GM19328 (cell line): ENCODE data around the gene GPR37.
A peak's percentile ranks its signal among the peaks of the same experiment; 100 is the strongest.

Experiments used
- ATAC-seq: cut with Tn5 transposase; IDR thresholded peaks from one replicate; pipeline ENCODE4 v1.9.1; 2021; ENCODE audit warnings: mild to moderate bottlenecking, moderate library complexity; ENCODE audit not compliant: unreplicated experiment

GPR37 gene

GRCh38 chr7:124765401-124766352 is at the start of gene GPR37:
Gene GPR37 (minus strand): TSS chr7:124765792. CDS start chr7:124764976, 816 bp downstream.
- ATAC-seq: peak; percentile 63

GRCh38 chr7:124813994-124814798 is 48.6 kb upstream of the GPR37 start:
- no peak for ATAC-seq

GRCh38 chr7:124812764-124813163 is 47.2 kb upstream of the GPR37 start:
- ATAC-seq: no peak

GRCh38 chr7:124811341-124811740 is 45.7 kb upstream of the GPR37 start:
- no peak for ATAC-seq

GRCh38 chr7:124810605-124811004 is 45.0 kb upstream of the GPR37 start:
- no peak for ATAC-seq

GRCh38 chr7:124808206-124808605 is 42.6 kb upstream of the GPR37 start:
- no peak for ATAC-seq

- no peak for ATAC-seq
Observed at GRCh38 chr7:124801330-124801895, 35.8 kb upstream of the GPR37 start.

GRCh38 chr7:124800386-124800785 is 34.8 kb upstream of the GPR37 start:
- ATAC-seq: no peak

- ATAC-seq: no peak
Observed at GRCh38 chr7:124799448-124799847, 33.9 kb upstream of the GPR37 start.

- ATAC-seq: no peak
Observed at GRCh38 chr7:124796771-124797170, 31.2 kb upstream of the GPR37 start.

GRCh38 chr7:124792696-124793095 is 27.1 kb upstream of the GPR37 start:
- ATAC-seq: no peak

GRCh38 chr7:124792002-124792401 is 26.4 kb upstream of the GPR37 start:
- no peak for ATAC-seq

- ATAC-seq: no peak
Observed at GRCh38 chr7:124791426-124791825, 25.8 kb upstream of the GPR37 start.

GRCh38 chr7:124790645-124791044 is 25.1 kb upstream of the GPR37 start:
- ATAC-seq: no peak

- no peak for ATAC-seq
Observed at GRCh38 chr7:124785994-124786393, 20.4 kb upstream of the GPR37 start.

GRCh38 chr7:124784879-124785818 is 19.6 kb upstream of the GPR37 start:
- ATAC-seq: peak; percentile 71

GRCh38 chr7:124783271-124783670 is 17.7 kb upstream of the GPR37 start:
- no peak for ATAC-seq

- no peak for ATAC-seq
Observed at GRCh38 chr7:124781907-124782734, 16.5 kb upstream of the GPR37 start.

GRCh38 chr7:124781418-124781817 is 15.8 kb upstream of the GPR37 start:
- no peak for ATAC-seq
